ENCODE measurements around the gene NDUFS7. TPM values are rescaled to one million over a fixed set of nuclear protein-coding genes. Genes with fewer than 3 reads are reported as not detected.

The NDUFS7 gene
- total and polyA plus RNA-seq, 5 experiments from 2014 or later = 65.3 to 233 (median 211) TPM

DNA sequence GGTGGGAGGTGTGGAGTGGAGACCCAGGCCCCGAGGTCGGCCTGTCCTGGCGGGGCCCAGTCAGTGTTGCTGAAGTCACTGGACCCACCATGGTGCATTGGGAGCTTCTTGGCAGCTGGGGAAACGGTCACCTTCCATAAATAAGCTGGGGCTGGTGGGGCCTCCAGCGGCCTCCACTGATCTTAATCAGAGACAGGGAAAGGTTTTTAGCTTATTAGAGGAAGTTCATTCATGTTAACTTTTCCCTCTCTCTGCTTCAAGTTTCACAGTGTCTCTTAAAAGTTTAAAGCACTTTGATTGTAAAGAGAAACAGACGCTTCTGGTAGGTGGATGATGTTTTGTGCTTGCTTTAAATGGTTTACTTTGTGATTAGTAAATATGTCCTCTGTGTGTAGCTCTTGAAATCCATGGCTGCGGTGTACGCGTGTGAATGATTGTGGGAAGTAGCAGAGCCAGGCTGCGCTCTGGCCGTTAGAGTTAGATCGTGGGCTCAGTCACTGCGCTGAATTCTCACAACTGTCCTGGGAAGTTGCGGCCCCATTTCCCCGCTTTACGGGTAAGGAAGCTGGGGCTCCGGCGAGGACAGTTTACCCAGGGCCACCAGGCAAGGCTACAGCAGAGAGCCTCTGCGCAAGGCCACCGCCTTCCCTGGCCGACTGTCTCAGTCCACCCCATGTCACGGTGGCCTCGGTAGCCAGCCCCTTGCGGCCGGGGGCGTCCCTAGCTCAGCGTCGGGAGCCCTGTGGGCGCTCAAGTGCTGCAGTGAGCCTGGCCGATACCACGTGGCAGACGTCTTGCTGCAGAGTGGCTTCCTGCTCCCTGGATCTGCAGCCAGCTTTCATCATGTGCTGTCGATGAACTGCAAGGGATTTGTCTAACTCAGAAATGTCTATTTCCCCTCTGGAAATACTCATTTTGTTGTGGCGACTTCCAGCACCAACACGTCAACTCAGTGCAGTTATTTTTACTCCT lies 16.5 kb upstream of the NDUFS7 start:
- peak overlapping the region in 1 of 10 donors; percentile 39 for H3K27ac Mint-ChIP-seq
- peaks cover 0 to 32% (median 4%) of the 10 kb centered on the region in 3 donors for H3K36me3 Mint-ChIP-seq
- DNase-seq (no peak), ATAC-seq (no peak)
- peaks cover 13 to 31% (median 27%) of the 10 kb centered on the region in 4 donors for H3K4me1 Mint-ChIP-seq
- POLR2A ChIA-PET = interaction anchor here (0.6 to 0.9 kb wide), 2 partner anchors 13 to 98 kb away, joined by 3 to 4 read pairs; partner anchors contain the start of gene CIRBP
- no peaks in the 10 kb centered on the region for H3K9me3 Mint-ChIP-seq
- no peak overlapping the region for H3K4me3 Mint-ChIP-seq
- no peaks in the 10 kb centered on the region for H3K27me3 Mint-ChIP-seq

DNA sequence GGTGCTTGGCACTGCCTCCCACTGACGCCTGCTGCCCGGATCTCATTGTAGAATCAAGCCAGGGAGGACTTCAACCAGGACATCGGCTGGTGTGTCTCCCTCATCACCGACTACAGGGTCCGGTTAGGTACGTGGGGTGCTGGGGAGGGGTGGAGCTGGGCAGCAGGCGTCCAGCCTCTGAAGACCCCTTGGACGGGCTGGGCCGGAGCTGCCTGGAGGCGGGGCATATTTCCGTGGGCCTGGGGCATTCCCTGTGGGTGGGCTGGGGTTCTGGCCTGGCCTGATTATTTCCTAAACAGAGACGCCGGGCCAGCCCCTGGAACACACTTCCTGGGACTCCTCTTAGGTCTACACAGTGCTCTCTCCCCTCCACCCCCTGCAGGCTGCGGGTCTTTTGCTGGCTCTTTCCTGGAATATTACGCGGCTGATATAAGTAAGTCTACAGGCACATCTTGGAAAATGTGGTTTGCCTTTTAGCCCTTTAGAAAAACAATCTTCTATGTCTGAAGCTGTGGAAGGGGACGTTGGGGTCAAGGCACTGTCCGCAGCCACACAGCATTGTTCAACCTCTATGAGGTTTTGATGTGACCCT lies 14.4 kb upstream of the NDUFS7 start:
- POLR2A ChIA-PET = no interaction called here
- H3K36me3 Mint-ChIP-seq = peaks cover 0 to 42% (median 3%) of the 10 kb centered on the region in 3 donors

DNA sequence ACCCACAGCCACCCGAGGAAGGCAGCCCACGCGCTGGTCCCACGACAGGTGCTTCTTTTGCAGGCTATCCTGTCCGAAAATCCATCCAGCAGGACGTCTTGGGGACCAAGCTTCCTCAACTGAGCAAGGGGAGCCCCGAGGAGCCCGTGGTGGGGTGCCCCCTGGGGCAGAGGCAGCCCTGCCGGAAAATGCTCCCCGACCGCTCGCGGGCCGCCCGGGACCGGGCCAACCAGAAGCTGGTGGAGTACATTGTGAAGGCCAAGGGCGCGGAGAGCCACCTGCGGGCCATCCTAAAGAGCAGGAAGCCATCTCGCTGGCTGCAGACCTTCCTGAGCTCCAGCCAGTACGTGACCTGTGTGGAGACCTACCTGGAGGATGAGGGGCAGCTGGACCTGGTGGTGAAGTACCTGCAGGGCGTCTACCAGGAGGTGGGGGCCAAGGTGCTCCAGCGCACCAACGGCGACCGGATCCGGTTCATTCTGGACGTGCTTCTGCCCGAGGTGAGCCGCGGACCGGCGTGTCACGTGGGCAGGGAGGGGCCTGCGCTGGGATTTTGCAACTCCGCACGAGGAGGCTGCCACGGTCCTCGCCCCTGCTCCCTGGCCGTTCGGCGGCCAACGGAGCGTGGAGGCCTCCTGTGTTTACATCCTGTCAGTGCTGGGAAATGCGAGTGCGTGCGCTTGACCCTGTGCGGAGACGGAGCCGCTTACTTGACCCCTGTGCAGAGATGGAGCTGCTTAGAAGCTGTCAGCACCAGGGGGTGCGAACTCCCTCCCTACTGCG lies 12.9 kb upstream of the NDUFS7 start:
- H3K4me1 Mint-ChIP-seq = peaks cover 0 to 1% (median 0%) of the 10 kb centered on the region in 4 donors
- DNase-seq (no peak), ATAC-seq (no peak)
- H3K4me3 Mint-ChIP-seq = no peak overlapping the region
- peaks cover 0 to 41% (median 3%) of the 10 kb centered on the region in 3 donors for H3K36me3 Mint-ChIP-seq
- no peaks in the 10 kb centered on the region for H3K9me3 Mint-ChIP-seq
- H3K27me3 Mint-ChIP-seq = no peaks in the 10 kb centered on the region
- POLR2A ChIA-PET = interaction anchor here (0.6 to 1.6 kb wide), 4 partner anchors 12 to 595 kb away, joined by 3 to 8 read pairs (median 3); no protein-coding TSS in a partner anchor
- H3K27ac Mint-ChIP-seq = no peak overlapping the region

More for the DNA sequence above, 14.4 kb upstream of the NDUFS7 start:
- Mint-ChIP-seq H3K4me3 (no peak overlapping the region), H3K27ac (peak overlapping the region in 1 of 10 donors; percentile 59), H3K9me3 (no peaks in the 10 kb centered on the region), H3K4me1 (peaks cover 2 to 10% (median 6%) of the 10 kb centered on the region in 4 donors), H3K27me3 (no peaks in the 10 kb centered on the region)
- ATAC-seq = no peak
- DNase-seq = no peak

DNA sequence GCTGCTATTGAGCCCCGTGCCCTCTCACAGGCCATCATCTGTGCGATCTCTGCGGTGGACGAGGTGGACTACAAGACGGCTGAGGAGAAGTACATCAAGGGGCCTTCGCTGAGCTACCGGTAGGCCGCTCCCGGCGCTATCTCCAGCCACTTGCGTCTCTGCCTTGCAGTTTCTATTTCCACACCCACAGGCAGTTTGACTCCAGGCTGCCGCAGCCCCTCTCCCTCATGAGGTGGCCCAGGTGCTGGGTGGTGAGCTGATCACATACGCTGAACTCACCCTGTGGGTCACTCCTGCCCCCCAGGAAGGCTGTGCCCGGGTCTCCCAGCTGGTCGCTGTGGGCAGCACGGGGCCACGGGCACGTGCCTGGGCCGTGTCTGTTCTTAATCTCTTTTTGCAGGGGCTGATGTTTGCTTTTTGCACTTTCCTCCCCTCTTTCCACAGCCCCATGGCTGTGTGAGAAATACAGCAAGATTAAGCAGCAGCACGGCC lies 10.6 kb upstream of the NDUFS7 start:
- POLR2A ChIA-PET = interaction anchor here (0.5 to 1.7 kb wide), 6 partner anchors 10 to 105 kb away, joined by 3 to 7 read pairs (median 4); partner anchors contain the start of gene FAM174C
- DNase-seq (no peak), ATAC-seq (no peak)
- Mint-ChIP-seq H3K27me3 (no peaks in the 10 kb centered on the region), H3K4me1 (peaks cover 0 to 3% (median 0%) of the 10 kb centered on the region in 4 donors), H3K36me3 (peaks cover 0 to 35% (median 3%) of the 10 kb centered on the region in 3 donors), H3K27ac (no peak overlapping the region), H3K4me3 (no peak overlapping the region), H3K9me3 (no peaks in the 10 kb centered on the region)

DNA sequence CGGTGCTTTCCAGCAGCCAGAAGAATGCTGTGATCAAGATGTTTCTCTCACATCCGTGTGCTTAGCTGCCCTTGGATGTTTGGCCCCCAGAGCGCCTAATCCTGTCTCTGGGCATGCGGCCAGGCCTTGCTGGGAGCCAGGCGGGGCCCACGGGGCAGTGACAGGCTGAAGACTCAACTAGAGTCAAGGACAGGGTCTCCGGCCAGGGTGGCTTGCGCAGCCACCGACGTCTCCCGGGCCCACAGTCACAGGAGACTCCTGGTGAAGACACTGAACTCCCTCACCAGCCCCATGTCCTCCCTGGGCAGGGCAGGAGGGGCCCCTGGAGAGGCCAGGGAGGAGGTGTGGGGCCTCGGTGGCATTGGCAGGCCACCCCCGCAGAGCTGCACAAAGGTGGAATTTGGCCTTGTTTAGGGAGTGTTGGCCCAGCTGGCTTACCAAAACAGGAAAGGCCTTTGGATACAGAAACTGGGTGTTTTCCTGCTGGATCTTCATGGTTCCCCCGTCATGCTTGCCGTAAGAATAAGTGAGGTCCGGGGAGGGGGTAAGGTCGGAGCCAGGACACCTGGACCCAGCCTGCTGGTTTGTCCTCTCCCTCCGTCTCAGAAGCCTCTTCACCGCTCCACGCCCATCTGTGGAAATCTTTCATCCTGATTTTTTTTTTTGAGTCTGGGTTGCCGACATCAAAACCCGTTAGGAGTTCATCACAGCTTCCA lies 10.0 kb upstream of the NDUFS7 start:
- Mint-ChIP-seq H3K27me3 (no peaks in the 10 kb centered on the region), H3K36me3 (peaks cover 0 to 33% (median 3%) of the 10 kb centered on the region in 3 donors), H3K4me3 (no peak overlapping the region), H3K27ac (no peak overlapping the region), H3K4me1 (peaks cover 0 to 3% (median 0%) of the 10 kb centered on the region in 4 donors), H3K9me3 (no peaks in the 10 kb centered on the region)
- no peak for DNase-seq
- POLR2A ChIA-PET = interaction anchor here (0.5 to 1.5 kb wide), 2 partner anchors 104 to 105 kb away, joined by 3 to 6 read pairs; no protein-coding TSS in a partner anchor
- ATAC-seq = no peak

DNA sequence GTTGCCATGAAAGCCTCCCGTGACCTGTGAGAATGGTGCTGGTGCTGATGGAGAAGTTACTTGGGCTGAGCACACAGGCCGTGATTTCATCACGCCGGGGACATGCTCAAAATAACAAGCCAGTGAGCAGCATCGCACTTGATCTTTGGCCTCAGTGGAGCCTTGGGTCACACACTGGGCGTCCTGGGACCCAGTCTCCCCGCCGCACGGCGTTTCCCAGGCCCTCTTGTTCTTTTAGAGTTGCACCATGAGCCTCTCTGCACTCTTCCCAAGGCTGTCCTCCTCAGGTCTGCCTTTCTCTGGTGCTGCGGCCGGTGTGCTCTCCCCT lies 9.5 kb upstream of the NDUFS7 start:
- no peak overlapping the region for H3K27ac Mint-ChIP-seq
- DNase-seq (no peak), ATAC-seq (no peak)
- H3K4me3 Mint-ChIP-seq = no peak overlapping the region
- peaks cover 0 to 33% (median 3%) of the 10 kb centered on the region in 3 donors for H3K36me3 Mint-ChIP-seq
- H3K27me3 Mint-ChIP-seq = no peaks in the 10 kb centered on the region
- peaks cover 0 to 3% (median 0%) of the 10 kb centered on the region in 4 donors for H3K4me1 Mint-ChIP-seq
- POLR2A ChIA-PET = no interaction called here
- no peaks in the 10 kb centered on the region for H3K9me3 Mint-ChIP-seq

DNA sequence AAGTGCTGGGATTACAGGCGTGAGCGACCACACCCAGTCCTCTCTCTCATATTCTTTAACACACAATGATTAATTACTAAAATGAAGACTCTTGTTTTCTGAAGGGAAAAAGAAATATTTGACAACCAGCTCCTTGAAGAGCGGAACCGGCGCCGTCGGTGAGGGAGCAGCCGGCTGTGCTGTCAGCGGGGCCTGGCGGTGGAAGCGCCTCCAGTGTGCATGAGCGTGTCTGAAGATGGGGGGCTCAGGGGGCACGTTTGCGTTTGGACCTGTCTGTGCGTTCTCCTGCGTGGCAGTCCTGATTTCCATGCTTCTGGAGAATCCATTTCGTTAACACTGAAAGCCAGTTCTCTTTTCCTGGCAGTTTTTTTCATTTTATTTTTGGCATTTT lies 7.3 kb upstream of the NDUFS7 start:
- POLR2A ChIA-PET = no interaction called here
- H3K9me3 Mint-ChIP-seq = no peaks in the 10 kb centered on the region
- H3K27me3 Mint-ChIP-seq = no peaks in the 10 kb centered on the region

DNA sequence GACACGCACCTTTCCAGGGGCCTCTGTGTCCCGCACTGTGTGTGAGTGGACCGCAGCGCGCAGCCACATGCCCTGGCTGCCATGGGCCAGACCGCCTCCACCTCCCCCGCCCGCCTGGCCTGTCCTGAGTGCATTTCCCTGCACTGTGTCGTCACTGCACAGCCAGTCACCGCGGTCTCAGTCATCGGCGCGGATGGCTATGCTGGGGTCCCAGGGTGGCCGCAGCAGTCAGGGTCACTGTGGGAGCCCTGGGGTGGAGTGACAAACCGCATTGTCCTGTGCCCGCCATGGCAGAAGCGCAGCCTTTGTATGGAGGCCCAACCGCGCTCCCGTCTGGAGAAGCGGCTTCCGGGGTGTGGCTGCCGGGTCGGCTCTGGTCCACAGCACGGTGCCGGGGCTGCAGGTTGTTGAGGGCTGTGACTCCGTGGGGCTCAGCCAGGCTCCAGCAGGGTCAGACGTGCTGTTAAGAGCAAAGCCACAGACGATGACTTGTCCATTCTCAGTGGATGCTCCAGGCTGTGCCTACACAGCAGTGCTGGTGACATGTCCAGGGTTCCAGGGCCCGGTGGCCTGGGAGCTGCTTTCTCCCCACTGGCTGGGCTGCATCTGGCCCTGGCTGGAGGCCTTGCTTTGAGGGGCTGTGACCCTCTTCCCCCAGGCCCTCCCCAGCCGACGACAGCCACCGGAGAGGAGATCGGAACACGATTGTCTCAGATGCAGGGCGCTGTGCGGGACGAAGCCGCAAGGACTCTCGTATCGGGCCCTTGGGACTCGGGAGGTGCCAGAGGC lies 6.3 kb upstream of the NDUFS7 start:
- H3K4me1 Mint-ChIP-seq = peaks cover 0 to 3% (median under 1%) of the 10 kb centered on the region in 4 donors
- H3K9me3 Mint-ChIP-seq = no peaks in the 10 kb centered on the region
- no peak for DNase-seq
- H3K4me3 Mint-ChIP-seq = no peak overlapping the region
- H3K36me3 Mint-ChIP-seq = peaks cover 0 to 21% (median 0%) of the 10 kb centered on the region in 3 donors
- no peak for ATAC-seq
- POLR2A ChIA-PET = no interaction called here
- H3K27ac Mint-ChIP-seq = no peak overlapping the region
- no peaks in the 10 kb centered on the region for H3K27me3 Mint-ChIP-seq

More for the DNA sequence above, 7.3 kb upstream of the NDUFS7 start:
- Mint-ChIP-seq H3K36me3 (peaks cover 0 to 28% (median 0%) of the 10 kb centered on the region in 3 donors), H3K27ac (peak overlapping the region in 1 of 10 donors; percentile 59), H3K4me1 (peaks cover 0 to 3% (median under 1%) of the 10 kb centered on the region in 4 donors), H3K4me3 (no peak overlapping the region)
- ATAC-seq (no peak), DNase-seq (no peak)

DNA sequence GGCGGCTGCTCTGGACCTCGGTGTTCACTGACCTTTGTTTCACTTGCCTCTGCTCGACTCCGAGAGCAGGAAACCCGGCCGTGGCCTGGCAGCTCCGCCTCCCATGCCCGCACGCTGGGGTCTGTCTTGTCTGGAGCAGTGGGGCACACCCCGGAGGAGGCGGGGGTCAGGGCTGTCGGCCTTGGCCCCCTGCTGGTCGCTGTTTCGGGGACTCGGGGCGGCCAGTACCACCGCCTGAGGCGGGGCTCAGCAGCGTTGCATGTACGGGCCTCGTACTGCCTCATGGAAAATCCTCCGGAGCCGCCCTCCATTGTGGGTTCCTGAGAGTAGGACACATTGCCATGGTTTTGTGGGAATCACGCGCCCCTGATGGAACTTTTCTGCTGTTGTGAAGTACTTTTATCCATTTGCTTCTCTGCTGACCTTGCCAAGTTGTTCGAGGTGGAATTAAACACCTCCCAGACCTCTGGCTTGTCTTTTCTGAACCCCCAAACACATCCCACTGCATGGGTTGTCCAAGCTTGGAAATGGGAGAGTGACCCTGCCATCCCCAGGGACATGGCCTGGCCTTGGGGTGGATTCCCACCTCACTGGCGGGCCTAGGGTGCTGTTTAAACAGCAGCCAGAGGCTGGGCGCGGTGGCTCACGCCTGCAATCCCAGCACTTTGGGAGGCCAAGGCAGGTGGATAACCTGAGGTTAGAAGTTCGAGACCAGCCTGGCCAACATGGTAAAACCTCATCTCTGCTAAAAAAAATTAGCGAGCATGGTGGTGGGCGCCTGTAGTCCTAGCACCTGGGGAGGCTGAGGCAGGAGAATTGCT lies 5.5 kb upstream of the NDUFS7 start:
- H3K27ac Mint-ChIP-seq = no peak overlapping the region
- POLR2A ChIA-PET = no interaction called here
- H3K36me3 Mint-ChIP-seq = peaks cover 0 to 16% (median 0%) of the 10 kb centered on the region in 3 donors
- peaks cover 0 to 3% (median 0%) of the 10 kb centered on the region in 9 donors for H3K9me3 Mint-ChIP-seq
- H3K4me3 Mint-ChIP-seq = no peak overlapping the region
- H3K4me1 Mint-ChIP-seq = peaks cover 5 to 6% (median 6%) of the 10 kb centered on the region in 4 donors
- ATAC-seq (no peak), DNase-seq (no peak)
- H3K27me3 Mint-ChIP-seq = peaks cover 0 to under 1% (median 0%) of the 10 kb centered on the region in 5 donors

DNA sequence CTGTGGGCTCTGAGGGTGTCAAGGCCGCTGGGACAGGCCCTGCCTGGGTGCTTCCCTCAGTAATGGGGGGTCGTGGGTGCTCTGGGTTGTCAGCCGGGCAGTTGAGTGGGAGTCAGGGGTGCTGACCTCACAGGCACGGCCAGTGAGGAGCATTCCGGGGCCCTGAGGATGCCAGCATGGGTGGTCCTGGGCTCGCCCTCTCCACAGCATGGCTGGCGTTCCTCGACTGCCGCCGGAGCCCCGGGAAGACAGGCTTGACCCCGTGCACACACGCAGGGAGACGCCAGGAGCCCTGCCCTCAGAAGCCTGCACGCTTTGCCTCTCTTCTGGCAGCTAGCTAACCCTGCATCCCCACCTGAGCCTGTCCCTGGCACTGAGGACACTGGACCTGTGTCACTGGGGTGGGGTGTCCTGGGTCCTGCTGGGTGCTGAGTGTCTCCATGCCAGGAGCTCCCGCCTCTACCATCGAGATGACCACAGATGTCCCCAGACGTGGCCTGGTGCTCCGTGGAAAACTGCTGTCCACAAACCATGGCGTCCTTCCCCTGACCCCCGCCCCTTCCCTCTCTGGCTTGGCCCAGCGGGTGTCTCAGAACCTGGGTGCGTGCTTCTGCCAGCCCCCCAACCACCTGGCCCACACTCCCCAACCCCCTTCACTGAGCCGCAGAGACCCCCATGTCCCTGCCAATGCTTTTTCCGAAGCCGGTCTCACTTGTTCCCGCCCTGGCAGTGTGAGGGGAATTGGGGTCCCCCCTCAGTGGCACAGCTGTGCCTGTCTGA lies 4.4 kb upstream of the NDUFS7 start:
- peaks cover 0 to 13% (median 4%) of the 10 kb centered on the region in 3 donors for H3K36me3 Mint-ChIP-seq
- peaks cover 0 to 5% (median 2%) of the 10 kb centered on the region in 5 donors for H3K27me3 Mint-ChIP-seq
- no peak overlapping the region for H3K4me3 Mint-ChIP-seq
- POLR2A ChIA-PET = no interaction called here
- H3K27ac Mint-ChIP-seq = no peak overlapping the region
- no peak for ATAC-seq
- H3K4me1 Mint-ChIP-seq = peaks cover 10 to 14% (median 12%) of the 10 kb centered on the region in 4 donors
- H3K9me3 Mint-ChIP-seq = peaks cover 0 to 7% (median 0%) of the 10 kb centered on the region in 9 donors
- no peak for DNase-seq

All from naive thymus-derived CD8-positive, alpha-beta T cell (primary cell).